DND-41 (cell line): Measurements from ENCODE around the gene RNF215.

ENCODE experiments used
- CTCF ChIP-seq: IDR thresholded peaks from 2 replicates; pipeline ENCODE4 v1.5.1; 2012; ENCODE audit warnings: borderline replicate concordance, low read length, moderate library complexity, mild to moderate bottlenecking; ENCODE audit not compliant: poor library complexity, severe bottlenecking; ENCODE audit errors: extremely low read depth
- EZH2 ChIP-seq: IDR thresholded peaks from 3 replicates; pipeline ENCODE4 v1.6.1; 2012; ENCODE audit warnings: borderline replicate concordance, low read depth, mild to moderate bottlenecking, moderate library complexity, low read length, inconsistent platforms; ENCODE audit not compliant: severe bottlenecking

- no peak for TF ChIP-seq CTCF
- no peak for TF ChIP-seq EZH2
These were observed 18.8 kb downstream of the RNF215 start for GRCh38 chr22:30368420-30368819.
